WTC11 (cell line): ENCODE data around the gene ERC1. TPM values are rescaled to one million over a fixed set of nuclear protein-coding genes. Genes with fewer than 3 reads are reported as not detected.

Experiments
- ATAC-seq: fragments of 200-7000 bp; cut with Tn5 transposase; 2 replicates; pipeline ENCODE4 v1.10.0; 2021; ENCODE audit warnings: mild to moderate bottlenecking, moderate library complexity
- CTCF ChIA-PET: fragments of 300-600 bp; sonication (Branson Sonifier 250); formaldehyde crosslinking; loops from one replicate; lab custom pipeline; 2021; ENCODE audit warnings: antibody characterized with exemption; lab: Charles Lee
- POLR2A ChIA-PET: fragments of 350-600 bp; sonication (Branson Sonifier 250); formaldehyde crosslinking; loops from one replicate; lab custom pipeline; 2021; ENCODE audit warnings: antibody characterized with exemption; lab: Charles Lee
- DNase-seq: peaks from one replicate; pipeline ENCODE4 v3.0.0; 2021; ENCODE audit warnings: low spot score
- H3K27ac Mint-ChIP-seq: 2 replicates; pipeline ENCODE4 v1.8.0; 2021; ENCODE audit warnings: mixed read lengths
- H3K27me3 Mint-ChIP-seq: 2 replicates; pipeline ENCODE4 v1.8.0; 2021; ENCODE audit warnings: low read depth, mild to moderate bottlenecking, moderate library complexity, mixed read lengths
- H3K36me3 Mint-ChIP-seq: 2 replicates; pipeline ENCODE4 v1.8.0; 2021; ENCODE audit warnings: mixed read lengths
- H3K4me1 Mint-ChIP-seq: 2 replicates; pipeline ENCODE4 v1.8.0; 2022; ENCODE audit warnings: mixed read lengths
- H3K4me3 Mint-ChIP-seq: 2 replicates; pipeline ENCODE4 v1.8.0; 2021; ENCODE audit warnings: mild to moderate bottlenecking, moderate library complexity, mixed read lengths
- H3K9me3 Mint-ChIP-seq: 2 replicates; pipeline ENCODE4 v1.8.0; 2021; ENCODE audit warnings: mixed read lengths
- GRHL2 ChIP-seq: fragments of 250-450 bp; sonication (Bioruptor Pico); IDR thresholded peaks from 2 replicates; pipeline ENCODE4 v1.8.0; 2022; ENCODE audit warnings: mild to moderate bottlenecking, moderate library complexity; ENCODE audit not compliant: insufficient replicate concordance, severe bottlenecking
- HMGA2 ChIP-seq: fragments of 250-450 bp; sonication (Bioruptor Pico); IDR thresholded peaks from 2 replicates; pipeline ENCODE4 v1.4.0; 2021; ENCODE audit warnings: mild to moderate bottlenecking, moderate library complexity
- MYBL2 ChIP-seq: sonication (generic); formaldehyde crosslinking; IDR thresholded peaks from 2 replicates; pipeline ENCODE4 v1.8.1; 2023; ENCODE audit warnings: mild to moderate bottlenecking, moderate library complexity, missing genetic modification reagents
- NR3C1 ChIP-seq: sonication (generic); formaldehyde crosslinking; conservative IDR thresholded peaks from 2 replicates; pipeline ENCODE4 v1.8.1; 2023; ENCODE audit warnings: low read depth, mild to moderate bottlenecking, missing genetic modification reagents
- PRRX2 ChIP-seq: fragments of 250-450 bp; sonication (Bioruptor Pico); IDR thresholded peaks from 2 replicates; pipeline ENCODE4 v1.8.0; 2021; ENCODE audit warnings: mild to moderate bottlenecking
- TP53 ChIP-seq: sonication (generic); formaldehyde crosslinking; IDR thresholded peaks from 2 replicates; pipeline ENCODE4 v1.8.1; 2023; ENCODE audit warnings: mild to moderate bottlenecking, missing genetic modification reagents
- ZBTB21 ChIP-seq: sonication (generic); formaldehyde crosslinking; IDR thresholded peaks from 2 replicates; pipeline ENCODE4 v1.8.1; 2023; ENCODE audit warnings: mild to moderate bottlenecking, missing genetic modification reagents, borderline replicate concordance
- ZNF671 ChIP-seq: fragments of 250-450 bp; sonication (Bioruptor Pico); IDR thresholded peaks from 2 replicates; pipeline ENCODE4 v1.8.0; 2021; ENCODE audit warnings: mild to moderate bottlenecking
- total RNA-seq: library from RNA; stranded (reverse); gene quantifications from 3 replicates; pipeline ENCODE4 v1.2.3, GENCODE V29; 2021
- TF ChIP-seq, protein P1 (sequence below): sonication (generic); formaldehyde crosslinking; IDR thresholded peaks from 2 replicates; pipeline ENCODE4 v1.8.1; 2022; ENCODE audit warnings: mild to moderate bottlenecking, missing genetic modification reagents, moderate library complexity, borderline replicate concordance
- TF ChIP-seq, protein P2 (sequence below): fragments of 250-450 bp; sonication (Bioruptor Pico); conservative IDR thresholded peaks from 2 replicates; pipeline ENCODE4 v1.9.0; 2021; ENCODE audit warnings: mild to moderate bottlenecking
- TF ChIP-seq, protein P3 (sequence below): fragments of 250-450 bp; sonication (Bioruptor Pico); IDR thresholded peaks from 2 replicates; pipeline ENCODE4 v1.9.0; 2021; ENCODE audit warnings: moderate library complexity, mild to moderate bottlenecking, inconsistent platforms, borderline replicate concordance
- TF ChIP-seq, protein P4 (sequence below): sonication (generic); formaldehyde crosslinking; IDR thresholded peaks from 2 replicates; pipeline ENCODE4 v1.8.1; 2022; ENCODE audit warnings: low read depth, missing genetic modification reagents, borderline replicate concordance
- TF ChIP-seq, protein P5 (sequence below): sonication (generic); formaldehyde crosslinking; IDR thresholded peaks from 2 replicates; pipeline ENCODE4 v1.8.0; 2022; ENCODE audit warnings: mild to moderate bottlenecking, missing genetic modification reagents
- TF ChIP-seq, protein P6 (sequence below): sonication (generic); formaldehyde crosslinking; IDR thresholded peaks from 2 replicates; pipeline ENCODE4 v1.8.1; 2023; ENCODE audit warnings: mild to moderate bottlenecking, missing genetic modification reagents
- TF ChIP-seq, protein P7 (sequence below): sonication (generic); formaldehyde crosslinking; IDR thresholded peaks from 2 replicates; pipeline ENCODE4 v1.8.1; 2022; ENCODE audit warnings: missing genetic modification reagents, borderline replicate concordance
- TF ChIP-seq, protein P8 (sequence below): sonication (generic); formaldehyde crosslinking; IDR thresholded peaks from 2 replicates; pipeline ENCODE4 v1.8.1; 2023; ENCODE audit warnings: mild to moderate bottlenecking, missing genetic modification reagents, moderate library complexity
- TF ChIP-seq, protein P9 (sequence below): sonication (generic); formaldehyde crosslinking; conservative IDR thresholded peaks from 2 replicates; pipeline ENCODE4 v1.8.1; 2023; ENCODE audit warnings: mild to moderate bottlenecking, low read depth, missing genetic modification reagents, moderate library complexity
- TF ChIP-seq, protein P10 (sequence below): fragments of 250-450 bp; sonication (Bioruptor Pico); IDR thresholded peaks from 2 replicates; pipeline ENCODE4 v2.1.2; 2022; ENCODE audit warnings: mild to moderate bottlenecking, moderate library complexity

ERC1 gene
- total RNA-seq, 1 experiment from 2014 or later = 47.5 TPM

DNA sequence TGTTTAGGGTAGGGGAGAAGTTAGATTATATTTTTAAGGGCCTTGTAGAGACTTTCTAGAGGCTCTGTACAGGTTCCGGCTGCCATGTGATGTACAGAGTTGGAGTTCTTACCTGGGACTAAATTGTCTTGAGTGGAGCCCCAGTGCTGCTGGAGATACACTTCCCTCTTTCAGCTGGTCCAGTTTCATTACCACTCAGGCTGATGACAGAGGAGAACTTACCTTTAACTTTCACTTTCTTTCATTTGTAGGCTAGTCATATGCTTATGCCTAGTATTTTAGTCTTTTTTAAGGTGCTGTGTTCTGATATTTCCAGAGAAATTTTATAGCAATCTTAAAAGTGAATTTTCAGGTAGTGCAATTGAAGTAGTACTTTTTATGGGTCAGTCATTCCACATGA lies 117.3 kb downstream of the ERC1 start:
- Mint-ChIP-seq H3K36me3 (peaks cover 4% of the 10 kb centered on the region; the same call in 1 of the 2 replicates), H3K27me3 (no peaks in the 10 kb centered on the region), H3K4me1 (peaks cover 4% of the 10 kb centered on the region), H3K4me3 (no peak overlapping the region), H3K27ac (no peak overlapping the region), H3K9me3 (no peaks in the 10 kb centered on the region)
- ATAC-seq (no peak), DNase-seq (no peak)
- ChIA-PET POLR2A (interaction anchor here (0.5 kb wide), 1 partner anchor 59 kb away, joined by 5 read pairs; no protein-coding TSS in a partner anchor), CTCF (interaction anchor here (0.6 to 2.3 kb wide), 3 partner anchors 10 to 379 kb away, joined by 4 to 9 read pairs (median 6); no protein-coding TSS in a partner anchor)
- TF ChIP-seq MYBL2 (CRISPR knock-in tag) = no peak
- TF ChIP-seq, protein P1, sequence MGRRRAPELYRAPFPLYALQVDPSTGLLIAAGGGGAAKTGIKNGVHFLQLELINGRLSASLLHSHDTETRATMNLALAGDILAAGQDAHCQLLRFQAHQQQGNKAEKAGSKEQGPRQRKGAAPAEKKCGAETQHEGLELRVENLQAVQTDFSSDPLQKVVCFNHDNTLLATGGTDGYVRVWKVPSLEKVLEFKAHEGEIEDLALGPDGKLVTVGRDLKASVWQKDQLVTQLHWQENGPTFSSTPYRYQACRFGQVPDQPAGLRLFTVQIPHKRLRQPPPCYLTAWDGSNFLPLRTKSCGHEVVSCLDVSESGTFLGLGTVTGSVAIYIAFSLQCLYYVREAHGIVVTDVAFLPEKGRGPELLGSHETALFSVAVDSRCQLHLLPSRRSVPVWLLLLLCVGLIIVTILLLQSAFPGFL (CRISPR knock-in tag) = no peak
- TF ChIP-seq, protein P2, sequence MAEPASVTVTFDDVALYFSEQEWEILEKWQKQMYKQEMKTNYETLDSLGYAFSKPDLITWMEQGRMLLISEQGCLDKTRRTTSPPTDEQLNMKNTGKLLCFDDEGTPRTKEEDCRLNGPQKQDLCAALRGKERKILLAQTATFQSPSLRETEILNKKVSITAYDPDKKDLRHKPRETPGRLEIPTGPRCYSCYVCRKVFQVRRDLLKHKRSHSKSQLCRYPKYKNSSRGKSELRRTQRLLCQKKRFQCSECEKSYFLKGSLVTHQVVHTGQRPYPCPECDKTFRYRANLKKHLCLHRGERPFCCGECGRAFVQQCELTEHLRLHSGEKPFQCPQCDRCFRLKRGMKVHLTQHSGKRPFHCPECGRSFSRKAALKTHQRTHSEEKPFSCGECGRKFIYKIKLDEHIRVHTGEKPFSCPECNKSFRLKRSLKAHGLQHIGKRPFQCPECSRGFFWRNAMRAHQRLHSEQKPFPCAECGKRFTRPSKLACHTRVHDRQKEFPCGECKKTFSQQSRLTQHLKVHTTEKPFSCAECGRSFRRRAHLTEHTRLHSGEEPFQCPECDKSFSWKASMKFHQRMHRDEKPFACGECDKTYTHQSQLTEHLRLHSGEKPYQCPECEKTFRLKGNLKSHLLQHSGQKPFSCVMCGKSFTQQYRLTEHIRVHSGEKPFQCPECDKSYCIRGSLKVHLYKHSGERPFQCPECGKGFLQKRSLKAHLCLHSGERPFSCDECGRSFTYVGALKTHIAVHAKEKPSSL = no peak
- TF ChIP-seq, protein P3, sequence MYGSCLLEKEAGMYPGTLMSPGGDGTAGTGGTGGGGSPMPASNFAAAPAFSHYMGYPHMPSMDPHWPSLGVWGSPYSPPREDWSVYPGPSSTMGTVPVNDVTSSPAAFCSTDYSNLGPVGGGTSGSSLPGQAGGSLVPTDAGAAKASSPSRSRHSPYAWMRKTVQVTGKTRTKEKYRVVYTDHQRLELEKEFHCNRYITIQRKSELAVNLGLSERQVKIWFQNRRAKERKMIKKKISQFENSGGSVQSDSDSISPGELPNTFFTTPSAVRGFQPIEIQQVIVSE (CRISPR knock-in tag) = no peak
- no peak for TF ChIP-seq TP53
- TF ChIP-seq HMGA2 (CRISPR knock-in tag) = no peak

DNA sequence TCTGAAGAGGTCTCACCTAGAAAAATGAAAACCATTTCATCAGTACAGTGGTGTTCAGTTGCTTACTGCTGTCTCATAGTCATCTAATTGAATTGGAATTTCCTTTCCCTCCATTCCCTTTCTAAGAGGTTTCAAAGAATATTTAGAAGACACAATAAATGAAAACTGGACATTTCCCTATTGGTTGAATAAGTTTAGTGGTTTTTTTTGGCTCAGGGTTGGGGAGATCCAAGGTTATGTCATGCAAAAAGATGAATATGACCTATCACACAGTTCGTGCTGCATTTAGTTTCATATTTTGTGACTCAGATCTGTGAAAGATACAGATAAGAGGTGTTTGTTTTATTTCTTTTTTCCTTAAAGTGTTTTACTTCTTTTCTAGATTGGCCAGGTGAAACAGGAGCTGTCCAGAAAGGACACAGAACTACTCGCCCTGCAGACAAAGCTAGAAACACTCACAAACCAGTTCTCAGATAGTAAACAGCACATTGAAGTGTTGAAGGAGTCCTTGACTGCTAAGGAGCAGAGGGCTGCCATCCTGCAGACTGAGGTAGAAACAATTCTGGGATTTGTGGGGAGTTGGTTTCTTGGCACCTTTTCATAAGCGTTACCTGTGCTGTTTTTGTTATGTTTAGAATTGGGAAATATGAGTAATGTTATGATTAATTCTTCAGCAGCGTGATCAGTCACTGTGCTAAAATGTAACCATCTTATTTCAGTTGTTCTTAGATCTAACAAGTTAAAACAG lies 124.6 kb downstream of the ERC1 start:
- peaks cover 4% of the 10 kb centered on the region; the same call in 1 of the 2 replicates for H3K36me3 Mint-ChIP-seq
- DNase-seq (no peak), ATAC-seq (no peak)
- ChIA-PET POLR2A (no interaction called here), CTCF (interaction anchor here (1.0 to 3.6 kb wide), 2 partner anchors 402 to 468 kb away, joined by 3 to 61 read pairs; no protein-coding TSS in a partner anchor)
- H3K4me3 Mint-ChIP-seq = no peak overlapping the region
- H3K27me3 Mint-ChIP-seq = peaks cover 24% of the 10 kb centered on the region
- no peaks in the 10 kb centered on the region for H3K9me3 Mint-ChIP-seq
- H3K27ac Mint-ChIP-seq = no peak overlapping the region
- no peaks in the 10 kb centered on the region for H3K4me1 Mint-ChIP-seq
- no peak for TF ChIP-seq PRRX2 (CRISPR knock-in tag)
- no peak for TF ChIP-seq ZBTB21 (CRISPR knock-in tag)
- TF ChIP-seq, protein P4, sequence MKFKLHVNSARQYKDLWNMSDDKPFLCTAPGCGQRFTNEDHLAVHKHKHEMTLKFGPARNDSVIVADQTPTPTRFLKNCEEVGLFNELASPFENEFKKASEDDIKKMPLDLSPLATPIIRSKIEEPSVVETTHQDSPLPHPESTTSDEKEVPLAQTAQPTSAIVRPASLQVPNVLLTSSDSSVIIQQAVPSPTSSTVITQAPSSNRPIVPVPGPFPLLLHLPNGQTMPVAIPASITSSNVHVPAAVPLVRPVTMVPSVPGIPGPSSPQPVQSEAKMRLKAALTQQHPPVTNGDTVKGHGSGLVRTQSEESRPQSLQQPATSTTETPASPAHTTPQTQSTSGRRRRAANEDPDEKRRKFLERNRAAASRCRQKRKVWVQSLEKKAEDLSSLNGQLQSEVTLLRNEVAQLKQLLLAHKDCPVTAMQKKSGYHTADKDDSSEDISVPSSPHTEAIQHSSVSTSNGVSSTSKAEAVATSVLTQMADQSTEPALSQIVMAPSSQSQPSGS (CRISPR knock-in tag) = no peak
- TF ChIP-seq, protein P5, sequence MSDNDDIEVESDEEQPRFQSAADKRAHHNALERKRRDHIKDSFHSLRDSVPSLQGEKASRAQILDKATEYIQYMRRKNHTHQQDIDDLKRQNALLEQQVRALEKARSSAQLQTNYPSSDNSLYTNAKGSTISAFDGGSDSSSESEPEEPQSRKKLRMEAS (CRISPR knock-in tag) = no peak
- TF ChIP-seq, protein P6, sequence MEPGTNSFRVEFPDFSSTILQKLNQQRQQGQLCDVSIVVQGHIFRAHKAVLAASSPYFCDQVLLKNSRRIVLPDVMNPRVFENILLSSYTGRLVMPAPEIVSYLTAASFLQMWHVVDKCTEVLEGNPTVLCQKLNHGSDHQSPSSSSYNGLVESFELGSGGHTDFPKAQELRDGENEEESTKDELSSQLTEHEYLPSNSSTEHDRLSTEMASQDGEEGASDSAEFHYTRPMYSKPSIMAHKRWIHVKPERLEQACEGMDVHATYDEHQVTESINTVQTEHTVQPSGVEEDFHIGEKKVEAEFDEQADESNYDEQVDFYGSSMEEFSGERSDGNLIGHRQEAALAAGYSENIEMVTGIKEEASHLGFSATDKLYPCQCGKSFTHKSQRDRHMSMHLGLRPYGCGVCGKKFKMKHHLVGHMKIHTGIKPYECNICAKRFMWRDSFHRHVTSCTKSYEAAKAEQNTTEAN = no peak
- TF ChIP-seq HMGA2 (CRISPR knock-in tag) = no peak
- TF ChIP-seq, protein P7, sequence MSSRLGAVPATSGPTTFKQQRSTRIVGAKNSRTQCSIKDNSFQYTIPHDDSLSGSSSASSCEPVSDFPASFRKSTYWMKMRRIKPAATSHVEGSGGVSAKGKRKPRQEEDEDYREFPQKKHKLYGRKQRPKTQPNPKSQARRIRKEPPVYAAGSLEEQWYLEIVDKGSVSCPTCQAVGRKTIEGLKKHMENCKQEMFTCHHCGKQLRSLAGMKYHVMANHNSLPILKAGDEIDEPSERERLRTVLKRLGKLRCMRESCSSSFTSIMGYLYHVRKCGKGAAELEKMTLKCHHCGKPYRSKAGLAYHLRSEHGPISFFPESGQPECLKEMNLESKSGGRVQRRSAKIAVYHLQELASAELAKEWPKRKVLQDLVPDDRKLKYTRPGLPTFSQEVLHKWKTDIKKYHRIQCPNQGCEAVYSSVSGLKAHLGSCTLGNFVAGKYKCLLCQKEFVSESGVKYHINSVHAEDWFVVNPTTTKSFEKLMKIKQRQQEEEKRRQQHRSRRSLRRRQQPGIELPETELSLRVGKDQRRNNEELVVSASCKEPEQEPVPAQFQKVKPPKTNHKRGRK (CRISPR knock-in tag) = no peak
- no peak for TF ChIP-seq GRHL2 (CRISPR knock-in tag)
- no peak for TF ChIP-seq NR3C1 (CRISPR knock-in tag)
- no peak for TF ChIP-seq ZNF671
- TF ChIP-seq, protein P8, sequence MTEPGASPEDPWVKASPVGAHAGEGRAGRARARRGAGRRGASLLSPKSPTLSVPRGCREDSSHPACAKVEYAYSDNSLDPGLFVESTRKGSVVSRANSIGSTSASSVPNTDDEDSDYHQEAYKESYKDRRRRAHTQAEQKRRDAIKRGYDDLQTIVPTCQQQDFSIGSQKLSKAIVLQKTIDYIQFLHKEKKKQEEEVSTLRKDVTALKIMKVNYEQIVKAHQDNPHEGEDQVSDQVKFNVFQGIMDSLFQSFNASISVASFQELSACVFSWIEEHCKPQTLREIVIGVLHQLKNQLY (CRISPR knock-in tag) = no peak
- TF ChIP-seq, protein P9, sequence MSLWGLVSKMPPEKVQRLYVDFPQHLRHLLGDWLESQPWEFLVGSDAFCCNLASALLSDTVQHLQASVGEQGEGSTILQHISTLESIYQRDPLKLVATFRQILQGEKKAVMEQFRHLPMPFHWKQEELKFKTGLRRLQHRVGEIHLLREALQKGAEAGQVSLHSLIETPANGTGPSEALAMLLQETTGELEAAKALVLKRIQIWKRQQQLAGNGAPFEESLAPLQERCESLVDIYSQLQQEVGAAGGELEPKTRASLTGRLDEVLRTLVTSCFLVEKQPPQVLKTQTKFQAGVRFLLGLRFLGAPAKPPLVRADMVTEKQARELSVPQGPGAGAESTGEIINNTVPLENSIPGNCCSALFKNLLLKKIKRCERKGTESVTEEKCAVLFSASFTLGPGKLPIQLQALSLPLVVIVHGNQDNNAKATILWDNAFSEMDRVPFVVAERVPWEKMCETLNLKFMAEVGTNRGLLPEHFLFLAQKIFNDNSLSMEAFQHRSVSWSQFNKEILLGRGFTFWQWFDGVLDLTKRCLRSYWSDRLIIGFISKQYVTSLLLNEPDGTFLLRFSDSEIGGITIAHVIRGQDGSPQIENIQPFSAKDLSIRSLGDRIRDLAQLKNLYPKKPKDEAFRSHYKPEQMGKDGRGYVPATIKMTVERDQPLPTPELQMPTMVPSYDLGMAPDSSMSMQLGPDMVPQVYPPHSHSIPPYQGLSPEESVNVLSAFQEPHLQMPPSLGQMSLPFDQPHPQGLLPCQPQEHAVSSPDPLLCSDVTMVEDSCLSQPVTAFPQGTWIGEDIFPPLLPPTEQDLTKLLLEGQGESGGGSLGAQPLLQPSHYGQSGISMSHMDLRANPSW (CRISPR knock-in tag) = no peak
- TF ChIP-seq, protein P10, sequence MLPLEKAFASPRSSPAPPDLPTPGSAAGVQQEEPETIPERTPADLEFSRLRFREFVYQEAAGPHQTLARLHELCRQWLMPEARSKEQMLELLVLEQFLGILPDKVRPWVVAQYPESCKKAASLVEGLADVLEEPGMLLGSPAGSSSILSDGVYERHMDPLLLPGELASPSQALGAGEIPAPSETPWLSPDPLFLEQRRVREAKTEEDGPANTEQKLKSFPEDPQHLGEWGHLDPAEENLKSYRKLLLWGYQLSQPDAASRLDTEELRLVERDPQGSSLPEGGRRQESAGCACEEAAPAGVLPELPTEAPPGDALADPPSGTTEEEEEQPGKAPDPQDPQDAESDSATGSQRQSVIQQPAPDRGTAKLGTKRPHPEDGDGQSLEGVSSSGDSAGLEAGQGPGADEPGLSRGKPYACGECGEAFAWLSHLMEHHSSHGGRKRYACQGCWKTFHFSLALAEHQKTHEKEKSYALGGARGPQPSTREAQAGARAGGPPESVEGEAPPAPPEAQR (CRISPR knock-in tag) = no peak
